Osteocyte (in vitro differentiated cells): Measurements from ENCODE around the gene S100A2. TPM values are rescaled to one million over a fixed set of nuclear protein-coding genes. Genes with fewer than 3 reads are reported as not detected.
"Not testable (repeated sequence)": the region's sequence is repeated elsewhere in the genome, so short reads cannot be mapped to it uniquely, and the experiment has no call there.

ENCODE experiments used
- DNase-seq: peaks from one replicate; pipeline ENCODE4 v3.0.0; 2021; ENCODE audit warnings: mixed read lengths; ENCODE audit not compliant: unreplicated experiment; ENCODE audit errors: extremely low spot score
- H3K27ac Mint-ChIP-seq: one replicate; pipeline ENCODE4 v1.8.0; 2021; ENCODE audit warnings: mild to moderate bottlenecking, mixed read lengths; ENCODE audit not compliant: unreplicated experiment
- H3K27me3 Mint-ChIP-seq: one replicate; pipeline ENCODE4 v1.8.0; 2021; ENCODE audit warnings: mixed read lengths; ENCODE audit not compliant: unreplicated experiment
- H3K36me3 Mint-ChIP-seq: one replicate; pipeline ENCODE4 v1.8.0; 2021; ENCODE audit warnings: mixed read lengths; ENCODE audit not compliant: unreplicated experiment
- H3K4me1 Mint-ChIP-seq: one replicate; pipeline ENCODE4 v1.8.0; 2021; ENCODE audit warnings: mixed read lengths; ENCODE audit not compliant: unreplicated experiment
- H3K4me3 Mint-ChIP-seq: one replicate; pipeline ENCODE4 v1.8.0; 2021; ENCODE audit warnings: mild to moderate bottlenecking, moderate library complexity, mixed read lengths; ENCODE audit not compliant: unreplicated experiment
- H3K9me3 Mint-ChIP-seq: one replicate; pipeline ENCODE4 v1.8.0; 2021; ENCODE audit warnings: mixed read lengths; ENCODE audit not compliant: unreplicated experiment
- CTCF ChIP-seq: fragments of 200-600 bp; sonication (generic); IDR thresholded peaks from 2 replicates; pipeline ENCODE4 v1.5.0; 2021; ENCODE audit warnings: antibody characterized with exemption, mild to moderate bottlenecking, moderate library complexity
- total RNA-seq: library from RNA; stranded (reverse); gene quantifications from 2 replicates; pipeline ENCODE4 v1.2.1, GENCODE V29; 2021

S100A2 gene
- total RNA-seq, 1 donor from 2014 or later: 8.9 TPM

DNA sequence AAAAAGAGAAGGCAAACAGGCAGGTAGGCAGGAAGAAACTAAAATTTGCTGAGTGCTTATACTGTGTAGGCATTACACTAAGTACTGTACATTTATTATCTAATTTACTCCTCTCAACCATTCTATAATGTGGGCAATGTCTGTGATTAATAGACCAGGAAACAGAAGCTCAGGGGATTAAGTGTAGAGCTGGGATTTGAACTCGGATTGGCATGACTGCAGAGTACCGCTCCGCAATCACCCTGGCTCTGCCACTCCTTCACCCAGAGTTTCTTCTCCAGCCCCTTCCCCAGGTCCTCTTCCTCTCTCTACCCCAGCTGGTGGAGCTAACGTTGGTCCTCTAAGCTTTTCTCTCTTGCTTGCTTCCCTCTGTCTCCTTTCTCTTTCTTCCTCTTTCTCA, 11.5 kb upstream of the S100A2 start:
- Mint-ChIP-seq H3K27ac (no peak overlapping the region), H3K4me3 (no peak overlapping the region), H3K27me3 (no peaks in the 10 kb centered on the region), H3K4me1 (peaks cover 23% of the 10 kb centered on the region), H3K36me3 (no peaks in the 10 kb centered on the region), H3K9me3 (no peaks in the 10 kb centered on the region)
- DNase-seq: no peak
- no peak for TF ChIP-seq CTCF

GRCh38 chr1:153575497-153575896, 9.9 kb upstream of the S100A2 start:
- H3K27ac Mint-ChIP-seq, H3K4me3 Mint-ChIP-seq, DNase-seq, H3K36me3 Mint-ChIP-seq, H3K27me3 Mint-ChIP-seq, H3K9me3 Mint-ChIP-seq: not testable (repeated sequence)
- peaks cover 29% of the 10 kb centered on the region for H3K4me1 Mint-ChIP-seq

GRCh38 chr1:153575081-153575491, 9.4 kb upstream of the S100A2 start:
- H3K4me1 Mint-ChIP-seq: peaks cover 29% of the 10 kb centered on the region
- not testable (repeated sequence) for DNase-seq, H3K4me3 Mint-ChIP-seq, H3K27ac Mint-ChIP-seq, H3K36me3 Mint-ChIP-seq, H3K27me3 Mint-ChIP-seq, H3K9me3 Mint-ChIP-seq

DNA sequence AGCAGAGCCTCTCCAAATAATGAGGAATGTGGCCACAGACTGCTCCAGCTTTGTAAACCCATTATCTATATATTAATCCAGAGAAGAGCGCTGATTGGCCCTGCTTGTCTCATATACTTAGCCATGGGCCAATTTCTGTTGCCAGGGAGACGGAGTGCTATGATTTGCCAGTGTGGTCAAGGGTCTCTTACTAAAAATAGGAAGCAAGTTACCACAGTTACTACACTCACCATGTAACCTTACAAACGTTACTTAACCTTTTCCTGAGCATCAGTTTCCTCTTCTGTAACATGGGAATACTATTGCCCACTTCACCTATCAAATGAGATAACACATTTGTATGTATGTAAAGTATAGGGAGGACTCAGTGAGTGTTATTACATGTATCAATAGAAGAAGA, 7.7 kb upstream of the S100A2 start:
- no peak for DNase-seq
- Mint-ChIP-seq H3K27ac (peak overlapping the region; percentile 83), H3K4me1 (peaks cover 28% of the 10 kb centered on the region), H3K4me3 (no peak overlapping the region), H3K36me3 (no peaks in the 10 kb centered on the region), H3K27me3 (no peaks in the 10 kb centered on the region), H3K9me3 (no peaks in the 10 kb centered on the region)
- no peak for TF ChIP-seq CTCF

DNA sequence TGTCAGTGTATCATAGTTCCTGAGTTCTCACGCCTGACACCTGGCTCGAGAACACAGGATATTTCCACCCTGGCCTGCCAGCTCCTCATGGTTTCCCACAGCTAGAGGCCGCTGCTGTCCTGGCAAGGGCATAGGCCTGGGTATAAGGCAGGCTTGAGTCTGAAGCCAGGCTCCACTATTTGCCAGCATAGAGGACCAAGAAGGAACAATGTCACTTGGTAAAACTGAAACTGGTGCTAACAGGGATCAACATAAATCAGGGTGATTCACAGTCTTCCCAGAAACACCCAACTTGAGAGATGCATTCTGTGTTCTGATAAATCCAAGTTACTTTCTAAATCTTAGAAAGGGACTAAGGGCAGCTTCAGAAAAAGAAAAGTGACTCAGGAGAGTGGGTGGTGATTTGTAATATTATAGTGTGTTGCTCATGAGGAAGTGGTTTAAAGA, 6.9 kb upstream of the S100A2 start:
- Mint-ChIP-seq H3K36me3 (no peaks in the 10 kb centered on the region), H3K27ac (peak overlapping the region; percentile 83), H3K4me1 (peaks cover 28% of the 10 kb centered on the region), H3K4me3 (no peak overlapping the region), H3K27me3 (no peaks in the 10 kb centered on the region), H3K9me3 (no peaks in the 10 kb centered on the region)
- peak; percentile 95 for TF ChIP-seq CTCF
- no peak for DNase-seq

- Mint-ChIP-seq H3K4me1 (peaks cover 35% of the 10 kb centered on the region), H3K9me3 (no peaks in the 10 kb centered on the region), H3K27me3 (no peaks in the 10 kb centered on the region), H3K36me3 (no peaks in the 10 kb centered on the region), H3K27ac (peak overlapping the region; percentile 83), H3K4me3 (no peak overlapping the region)
- no peak for DNase-seq
- no peak for TF ChIP-seq CTCF
These were observed 6.1 kb upstream of the S100A2 start for GRCh38 chr1:153571706-153572105.
